Right lobe of liver (tissue), 6 donors: Measurements from ENCODE around the gene BPTF. TPM values are rescaled to one million over a fixed set of nuclear protein-coding genes. Genes with fewer than 3 reads are reported as not detected.

Experiments used
- ATAC-seq, 4 donors: fragments of 200-7000 bp; cut with Tn5 transposase; one replicate each; pipeline ENCODE4 v1.9.1; 2020; ENCODE audit warnings: mild to moderate bottlenecking in 4 of 4, moderate library complexity in 4 of 4
- DNase-seq, 3 donors: peaks; one replicate each; pipeline ENCODE4 v3.0.0-alpha.2; 2020
- H3K27ac ChIP-seq, 3 donors: fragments of 200-600 bp; one replicate each; pipeline ENCODE4 v1.8.0; 2022
- H3K27me3 ChIP-seq, 2 donors: fragments of 200-600 bp; one replicate each; pipeline ENCODE4 v1.8.0; 2022
- H3K36me3 ChIP-seq, 4 donors: fragments of 200-600 bp; sonication (generic) in 1 of 4; one replicate each; pipeline versions ENCODE4 v1.5.1 to v1.8.0; 2017 to 2022; ENCODE audit warnings: control low read depth in 1 of 4
- H3K4me1 ChIP-seq, 4 donors: fragments of 200-600 bp; sonication (generic) in 1 of 4; one replicate each; pipeline versions ENCODE4 v1.5.1 to v1.8.0; 2017 to 2022; ENCODE audit warnings: control low read depth in 1 of 4
- H3K4me3 ChIP-seq, 3 donors: fragments of 200-600 bp; one replicate each; pipeline ENCODE4 v1.8.0; 2022
- H3K9me3 ChIP-seq, 4 donors: fragments of 200-600 bp; sonication (generic) in 1 of 4; one replicate each; pipeline versions ENCODE4 v1.5.1 to v1.8.0; 2017 to 2022; ENCODE audit warnings: control low read depth in 1 of 4
- POLR2A ChIP-seq: fragments of 450-650 bp; IDR thresholded peaks from one replicate; pipeline ENCODE4 v1.6.1; 2017; ENCODE audit warnings: antibody characterized with exemption, mild to moderate bottlenecking
- WGBS: methylation state at CpG from one replicate; pipeline ENCODE4 v1.1.6; 2018; ENCODE audit warnings: low coverage, low lambda C conversion rate; ENCODE audit not compliant: insufficient coverage; ENCODE audit errors: missing lambda C conversion rate; 5-methylcytosine and 5-hydroxymethylcytosine counted together
- intact Hi-C, 2 donors: fragments of 100-400 bp; cut with DNase I; formaldehyde crosslinking; loops; one replicate each; pipeline versions ENCODE4 v1.11.2 to v1.14.1; 2022
- total RNA-seq, 6 experiments: library from RNA; depleted of rRNA in 2 of 6; stranded (reverse); fragments of >200 nt in 2 of 6; fragmentation: NEBNext Ultra II Directional in 3 of 6; extraction: Animal tissue kit (Norgen Biotek cat#: 25700) in 3 of 6; gene quantifications; one replicate each; pipeline versions ENCODE4 v1.1.0 to v1.2.4, GENCODE V29; 2016 to 2023
- TF ChIP-seq, protein P1 (sequence below), 4 donors: fragments of 200-600 bp in 3 of 4; fragments of 450-650 bp in 1 of 4; IDR thresholded peaks; one replicate each; pipeline versions ENCODE4 v1.5.1 to v1.8.0; 2016 to 2022; ENCODE audit warnings: antibody characterized with exemption in 4 of 4, mild to moderate bottlenecking in 2 of 4
- donor health status: DM: no; HTN: yes; CAD: no.
- donor health status: DM: no; HTN: no; CAD: no.
- donor health status: DM: no; HTN: no; CAD: no.
- donor health status: DM: no; HTN: yes; CAD: no.
- donor health status: DM: no; HTN: yes; CAD: no.

The BPTF gene
- total RNA-seq, 6 experiments from 2014 or later: 25.8 to 35.1 (median 31.3) TPM

DNA sequence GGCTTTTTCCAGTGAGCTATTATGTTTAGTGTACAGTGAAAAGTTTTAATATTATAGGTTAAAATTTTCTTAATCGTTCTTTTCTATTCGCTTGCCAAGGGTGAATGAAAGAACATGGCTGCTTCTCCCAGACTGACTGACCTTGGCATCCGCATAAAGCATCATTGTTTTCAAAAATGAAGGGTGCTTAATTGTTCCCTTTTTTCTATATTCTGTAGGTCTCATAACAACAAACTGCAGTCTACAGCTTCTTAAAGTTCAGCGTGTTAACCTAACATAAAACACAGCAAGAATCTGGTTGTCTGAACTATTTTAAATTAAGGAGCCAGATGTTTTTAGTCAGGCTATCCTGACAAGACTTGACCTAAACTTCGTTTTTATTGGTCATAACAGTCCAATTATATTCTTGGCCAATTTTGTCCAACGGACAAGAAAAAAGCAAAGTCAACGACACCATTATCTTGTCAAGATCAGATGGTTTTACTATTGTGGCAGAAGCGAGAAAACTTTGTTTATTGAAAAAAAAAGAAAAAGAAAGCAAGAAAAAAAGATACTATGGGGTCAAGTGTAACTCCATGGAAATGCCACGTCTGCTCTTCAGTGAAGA, 156.8 kb downstream of the BPTF start:
- ATAC-seq (no peak), DNase-seq (no peak)
- no peaks in the 10 kb centered on the region for H3K27me3 ChIP-seq
- H3K27ac ChIP-seq: no peak overlapping the region
- TF ChIP-seq POLR2A: no peak
- TF ChIP-seq, protein P1, sequence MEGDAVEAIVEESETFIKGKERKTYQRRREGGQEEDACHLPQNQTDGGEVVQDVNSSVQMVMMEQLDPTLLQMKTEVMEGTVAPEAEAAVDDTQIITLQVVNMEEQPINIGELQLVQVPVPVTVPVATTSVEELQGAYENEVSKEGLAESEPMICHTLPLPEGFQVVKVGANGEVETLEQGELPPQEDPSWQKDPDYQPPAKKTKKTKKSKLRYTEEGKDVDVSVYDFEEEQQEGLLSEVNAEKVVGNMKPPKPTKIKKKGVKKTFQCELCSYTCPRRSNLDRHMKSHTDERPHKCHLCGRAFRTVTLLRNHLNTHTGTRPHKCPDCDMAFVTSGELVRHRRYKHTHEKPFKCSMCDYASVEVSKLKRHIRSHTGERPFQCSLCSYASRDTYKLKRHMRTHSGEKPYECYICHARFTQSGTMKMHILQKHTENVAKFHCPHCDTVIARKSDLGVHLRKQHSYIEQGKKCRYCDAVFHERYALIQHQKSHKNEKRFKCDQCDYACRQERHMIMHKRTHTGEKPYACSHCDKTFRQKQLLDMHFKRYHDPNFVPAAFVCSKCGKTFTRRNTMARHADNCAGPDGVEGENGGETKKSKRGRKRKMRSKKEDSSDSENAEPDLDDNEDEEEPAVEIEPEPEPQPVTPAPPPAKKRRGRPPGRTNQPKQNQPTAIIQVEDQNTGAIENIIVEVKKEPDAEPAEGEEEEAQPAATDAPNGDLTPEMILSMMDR (IDR thresholded peaks at IDR 0.05): no peak
- 79% methylated on average over 9 of the region's 9 CpGs for WGBS
- H3K4me3 ChIP-seq: no peak overlapping the region
- intact Hi-C loops: no loop called here
- H3K9me3 ChIP-seq: no peaks in the 10 kb centered on the region
- H3K4me1 ChIP-seq: no peaks in the 10 kb centered on the region
- peaks cover 0 to 5% (median 0%) of the 10 kb centered on the region in 4 donors for H3K36me3 ChIP-seq

DNA sequence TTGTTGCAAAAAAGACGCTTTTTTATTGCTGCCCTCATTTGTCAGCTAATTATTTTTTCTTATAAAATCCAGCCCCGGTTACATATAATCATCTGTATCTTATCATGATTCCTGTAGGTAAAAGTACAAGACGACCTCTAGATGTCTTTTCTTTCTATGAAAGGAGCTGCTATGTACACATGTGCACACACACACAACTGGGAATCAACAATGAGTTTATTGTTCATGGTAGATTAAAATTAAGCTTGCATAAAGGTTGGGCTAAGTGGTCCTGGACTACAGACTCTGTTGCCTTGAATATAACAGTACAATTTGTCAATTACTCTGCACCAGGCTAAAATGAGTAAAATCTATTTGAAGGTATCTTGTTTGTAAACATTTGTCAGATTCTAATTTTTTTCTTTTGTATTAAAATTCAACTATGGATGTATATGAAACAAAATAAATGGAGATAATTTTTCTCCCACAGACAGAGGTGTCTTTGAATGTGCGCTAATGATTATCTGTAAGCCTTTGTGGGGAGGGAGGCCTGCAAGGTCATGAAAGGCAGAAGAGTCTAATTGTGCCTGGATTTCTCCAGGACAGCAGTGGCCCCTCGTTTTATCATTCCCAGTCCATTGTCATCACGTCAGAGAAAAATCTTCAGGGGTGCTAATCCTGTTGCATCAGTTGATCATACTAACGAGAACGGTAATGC, 157.5 kb downstream of the BPTF start:
- H3K4me1 ChIP-seq: no peaks in the 10 kb centered on the region
- H3K9me3 ChIP-seq: no peaks in the 10 kb centered on the region
- H3K27ac ChIP-seq: no peak overlapping the region
- H3K27me3 ChIP-seq: no peaks in the 10 kb centered on the region
- TF ChIP-seq, protein P1 (IDR thresholded peaks at IDR 0.05): no peak
- no peak for TF ChIP-seq POLR2A
- ATAC-seq (no peak), DNase-seq (no peak)
- intact Hi-C loops: no loop called here
- H3K4me3 ChIP-seq: no peak overlapping the region
- WGBS: 87% methylated on average over 7 of the region's 8 CpGs
- peaks cover 0 to 5% (median 0%) of the 10 kb centered on the region in 4 donors for H3K36me3 ChIP-seq

DNA sequence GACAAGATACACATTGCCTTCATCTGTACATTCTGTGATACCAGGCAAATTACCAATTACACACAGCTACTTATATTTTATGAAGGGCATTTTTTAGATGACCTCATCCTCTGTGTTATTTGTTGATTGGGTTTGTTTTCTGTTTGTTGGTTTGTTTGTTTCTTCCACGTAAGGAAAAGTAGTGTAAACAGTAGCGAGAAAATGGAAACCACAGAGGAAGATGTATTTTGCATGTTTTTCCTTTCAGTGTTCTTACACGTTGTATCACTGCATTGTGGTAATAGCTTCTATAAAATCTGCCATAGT, 158.0 kb downstream of the BPTF start:
- TF ChIP-seq, protein P1 (IDR thresholded peaks at IDR 0.05): no peak
- TF ChIP-seq POLR2A: no peak
- no peak for DNase-seq
- WGBS: 75% methylated on average over 3 of the region's 3 CpGs
- Histone ChIP-seq H3K27me3 (no peaks in the 10 kb centered on the region), H3K4me3 (no peak overlapping the region), H3K9me3 (no peaks in the 10 kb centered on the region), H3K4me1 (no peaks in the 10 kb centered on the region), H3K27ac (no peak overlapping the region), H3K36me3 (peaks cover 0 to 5% (median 0%) of the 10 kb centered on the region in 4 donors)
- intact Hi-C loops: no loop called here
- ATAC-seq: no peak

DNA sequence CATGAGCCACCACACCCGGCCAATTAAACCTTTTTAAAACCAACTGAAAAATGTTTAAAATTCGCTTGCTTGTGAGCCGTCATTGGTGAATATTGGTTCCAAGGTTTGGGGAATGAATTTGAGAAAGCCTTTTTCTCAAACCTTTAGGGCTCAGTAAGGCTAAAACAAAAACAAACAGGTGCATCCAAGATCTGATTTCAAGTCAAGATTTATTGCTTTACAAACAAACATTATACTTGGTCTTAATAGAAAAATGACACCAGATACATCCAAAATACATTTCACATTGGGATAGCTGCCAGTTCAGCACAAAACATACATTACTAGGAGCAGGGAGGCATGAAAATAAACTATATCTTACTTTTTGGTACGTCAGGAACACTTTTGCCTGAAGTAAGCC, 165.6 kb downstream of the BPTF start:
- no peak for DNase-seq
- TF ChIP-seq, protein P1 (IDR thresholded peaks at IDR 0.05): no peak
- no peak for TF ChIP-seq POLR2A

More for the DNA sequence above, 165.6 kb downstream of the BPTF start:
- no peaks in the 10 kb centered on the region for H3K9me3 ChIP-seq
- no peaks in the 10 kb centered on the region for H3K27me3 ChIP-seq
- 94% methylated on average over 4 of the region's 4 CpGs for WGBS
- no peak for ATAC-seq
- H3K4me1 ChIP-seq: peaks cover 0 to 13% (median 0%) of the 10 kb centered on the region in 4 donors
- no peak overlapping the region for H3K27ac ChIP-seq
- no peak overlapping the region for H3K4me3 ChIP-seq
- intact Hi-C loops: no loop called here
- no peaks in the 10 kb centered on the region for H3K36me3 ChIP-seq
